HG02610 (cell line): ENCODE results near the gene TP53I11.

Experiments used
- ATAC-seq: cut with Tn5 transposase; IDR thresholded peaks from one replicate; pipeline ENCODE4 v1.9.1; 2021; ENCODE audit warnings: mild to moderate bottlenecking, moderate library complexity; ENCODE audit not compliant: unreplicated experiment

Gene TP53I11

DNA sequence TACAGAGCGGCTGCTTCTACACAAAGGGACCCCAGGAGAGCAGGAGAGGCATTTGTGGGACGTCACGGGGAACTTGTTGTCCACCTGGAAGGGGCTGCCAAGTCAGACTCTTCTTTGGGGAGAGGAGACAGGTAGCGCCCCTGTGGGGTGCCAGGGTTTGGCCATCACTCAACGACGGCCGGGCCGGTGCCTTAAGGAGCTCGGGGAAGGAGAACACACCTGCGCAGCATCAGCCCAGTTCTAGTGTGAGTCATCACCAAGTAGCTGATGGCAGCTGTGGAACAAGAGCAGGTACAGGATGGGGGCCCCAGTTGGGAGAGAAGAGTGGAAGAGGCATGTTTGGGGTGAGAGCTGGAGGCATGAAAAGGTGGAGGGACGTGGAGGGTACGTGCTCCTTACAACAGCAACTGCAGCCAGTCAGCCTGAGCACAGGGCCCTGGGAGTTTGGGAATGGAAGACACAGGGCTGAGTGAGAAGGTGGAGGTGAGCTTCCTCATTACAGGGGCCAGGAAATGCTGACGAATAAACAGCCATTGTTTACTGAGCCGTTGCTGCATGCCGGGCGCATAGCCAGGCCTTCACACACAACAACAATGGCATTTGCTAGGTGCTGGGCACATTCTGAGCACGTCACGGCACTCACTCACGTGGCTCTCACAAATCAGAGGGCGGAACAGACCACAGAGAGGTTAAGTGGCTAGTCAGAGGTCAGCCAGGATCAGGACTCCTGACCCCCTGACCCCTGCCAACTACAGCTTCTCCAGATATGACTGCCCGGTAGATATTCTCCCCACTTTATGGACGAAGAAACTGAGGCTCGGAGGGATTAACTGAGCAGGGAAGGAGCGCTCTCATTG is 29.1 kb upstream of the TP53I11 start:
- no peak for ATAC-seq

DNA sequence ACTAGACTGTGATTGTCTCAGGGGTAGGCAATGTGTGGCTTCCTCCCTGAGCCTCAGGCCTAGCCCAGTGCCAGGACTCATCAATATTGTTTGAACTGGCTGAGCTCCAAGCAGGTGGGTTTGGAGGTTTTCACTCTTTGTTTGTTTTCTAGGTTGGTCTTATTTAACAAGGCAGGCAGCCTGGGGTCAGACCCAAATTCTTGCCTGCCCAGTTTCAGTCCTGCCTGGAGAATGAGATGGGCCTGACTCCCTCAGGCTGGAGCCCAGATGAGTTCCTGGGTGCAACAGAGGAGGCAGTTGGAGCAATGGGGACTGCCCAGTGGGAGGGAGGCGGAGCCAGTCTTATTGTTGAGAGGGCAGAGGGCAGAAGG is 28.3 kb upstream of the TP53I11 start:
- no peak for ATAC-seq

GRCh38 chr11:44978274-44978960 is 27.7 kb upstream of the TP53I11 start:
- no peak for ATAC-seq

- ATAC-seq, result no peak
These were observed 26.9 kb upstream of the TP53I11 start for GRCh38 chr11:44977493-44977984.

DNA sequence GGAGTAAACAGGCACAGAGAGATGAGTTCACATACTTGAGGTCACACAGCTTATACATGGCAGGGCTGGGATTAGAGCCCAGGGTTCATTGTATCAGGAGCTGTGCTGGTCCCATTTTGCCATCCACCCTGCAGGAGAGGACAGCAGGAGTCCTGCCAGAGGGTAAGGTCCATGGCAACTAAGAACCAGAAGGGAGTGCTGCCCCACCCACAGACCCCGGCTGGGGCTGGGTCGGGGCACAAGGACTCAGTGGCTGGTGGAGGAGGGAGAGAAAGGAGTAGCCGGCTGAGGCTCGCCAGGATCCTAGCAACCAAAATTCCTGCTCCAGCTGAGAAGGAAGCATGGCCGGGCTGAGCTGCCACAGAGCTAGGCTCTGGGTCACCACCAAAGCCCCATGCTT is 25.9 kb upstream of the TP53I11 start:
- no peak for ATAC-seq

DNA sequence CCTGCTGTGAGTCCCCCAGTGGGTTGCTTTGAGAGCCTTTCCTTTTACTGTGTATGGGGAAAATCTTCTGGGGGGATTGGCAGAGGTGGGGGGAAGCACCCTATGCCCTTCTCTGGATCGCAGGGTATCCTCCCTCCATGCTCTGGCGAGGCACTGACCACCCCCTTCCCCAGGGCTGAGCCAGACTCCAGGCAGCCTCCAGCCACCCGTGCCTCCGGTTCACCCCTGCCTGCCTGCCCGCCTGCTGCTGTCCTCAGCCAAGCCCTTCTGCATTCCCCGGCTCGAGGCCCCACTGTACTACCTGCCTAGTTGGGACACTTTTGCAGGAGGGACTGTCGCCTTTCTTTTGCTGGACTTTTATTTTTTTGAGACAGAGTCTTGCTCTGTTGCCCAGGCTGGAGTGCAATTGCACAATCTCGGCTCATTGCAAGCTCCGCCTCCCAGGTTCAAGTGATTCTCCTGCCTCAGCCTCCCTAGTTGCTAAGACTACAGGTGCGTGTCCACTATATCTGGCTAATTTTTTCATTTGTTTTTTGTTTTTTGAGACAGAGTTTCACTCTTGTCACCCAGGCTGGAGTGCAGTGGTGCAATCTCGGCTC is 23.8 kb upstream of the TP53I11 start:
- ATAC-seq, result no peak

DNA sequence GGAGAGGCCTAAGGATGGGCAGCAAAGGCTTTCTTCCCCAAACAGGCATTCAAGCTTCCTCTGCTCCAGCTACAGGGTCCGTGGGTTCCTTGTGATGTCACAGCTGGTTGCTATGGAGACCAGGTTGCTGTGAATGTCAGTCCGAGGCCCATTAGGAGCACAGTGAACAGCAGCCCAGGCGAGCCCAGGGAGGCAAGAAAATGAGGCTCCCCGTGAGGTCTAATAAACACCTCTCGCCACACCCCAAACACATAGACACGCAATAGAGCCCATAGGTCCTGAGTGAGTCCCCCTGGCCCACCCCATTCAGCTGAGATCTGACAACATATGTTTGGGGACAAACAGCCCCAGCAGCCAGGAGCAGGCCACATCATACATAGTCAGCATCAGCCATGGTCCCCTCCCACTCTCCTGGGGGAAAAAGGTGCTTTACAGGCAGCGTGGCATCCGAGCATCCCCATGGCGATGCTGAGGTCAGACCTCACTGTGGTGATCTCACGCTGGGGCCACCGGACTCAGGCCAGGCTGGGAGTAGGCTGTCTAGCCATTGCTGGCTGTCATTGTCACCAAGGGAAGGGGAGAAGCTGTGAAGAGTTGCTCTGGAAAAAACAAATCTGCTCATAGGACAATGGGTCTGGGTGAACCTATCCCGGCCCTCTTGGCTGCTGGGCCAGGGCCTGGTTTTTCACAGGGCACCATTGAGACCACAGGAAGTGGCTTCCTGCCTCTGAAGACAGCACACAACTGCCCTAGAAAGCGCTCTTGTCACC is 23.1 kb upstream of the TP53I11 start:
- ATAC-seq, result no peak

DNA sequence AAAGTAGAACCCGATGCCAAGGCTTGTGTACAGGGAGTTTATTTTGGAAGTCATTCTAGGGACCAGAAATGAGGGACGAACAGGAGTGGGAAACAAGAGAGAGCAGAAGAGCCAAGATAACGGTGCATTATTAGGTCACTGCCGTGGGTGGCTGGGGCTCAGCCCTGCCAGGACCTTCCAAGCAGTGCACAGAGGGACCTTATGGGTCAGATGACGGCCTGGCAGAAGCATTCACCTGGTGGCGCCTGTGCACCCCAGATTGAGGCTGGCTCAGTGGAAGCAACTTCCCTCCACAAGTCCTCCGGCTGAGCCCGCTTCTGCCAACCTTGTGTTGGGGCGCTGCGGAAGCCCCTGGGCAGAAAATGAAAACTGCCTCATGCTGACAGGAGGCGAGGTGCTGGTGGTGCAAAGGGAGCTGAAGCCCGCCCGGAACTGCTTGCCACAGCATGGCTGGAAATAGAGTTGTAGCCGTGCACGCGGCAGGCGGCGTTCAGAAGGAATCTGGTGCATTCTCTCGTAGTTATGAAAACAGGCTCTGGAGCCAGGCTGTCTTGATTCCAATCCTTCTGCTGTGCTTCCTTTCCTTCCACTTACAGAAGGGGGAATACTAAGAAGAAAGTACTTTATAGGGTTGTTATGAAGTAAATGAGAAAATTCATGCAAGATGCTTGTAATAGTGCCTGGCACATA is 22.2 kb upstream of the TP53I11 start:
- no peak for ATAC-seq

DNA sequence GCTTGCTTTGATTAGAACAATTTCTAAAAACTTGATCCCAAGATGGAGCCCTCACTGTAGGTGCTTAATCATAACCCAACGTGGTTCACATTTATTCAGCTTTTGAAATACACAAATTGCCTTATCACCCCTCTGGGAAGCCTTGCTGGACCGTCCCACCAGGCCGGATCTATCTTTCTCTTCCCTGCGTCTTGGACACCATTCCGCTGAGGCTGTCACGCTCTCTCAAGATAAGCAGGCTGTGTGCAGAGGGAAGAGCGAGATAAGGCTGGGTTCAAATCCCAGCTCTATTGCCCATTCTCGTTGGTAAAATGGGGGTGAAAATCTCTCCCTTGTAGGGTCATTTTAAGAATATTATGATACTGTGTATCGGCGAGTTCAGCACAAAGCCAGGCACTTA is 20.5 kb upstream of the TP53I11 start:
- ATAC-seq, result no peak

GRCh38 chr11:44970293-44970692 is 19.6 kb upstream of the TP53I11 start:
- no peak for ATAC-seq

- no peak for ATAC-seq
These were observed 19.1 kb upstream of the TP53I11 start for GRCh38 chr11:44969651-44970252.

DNA sequence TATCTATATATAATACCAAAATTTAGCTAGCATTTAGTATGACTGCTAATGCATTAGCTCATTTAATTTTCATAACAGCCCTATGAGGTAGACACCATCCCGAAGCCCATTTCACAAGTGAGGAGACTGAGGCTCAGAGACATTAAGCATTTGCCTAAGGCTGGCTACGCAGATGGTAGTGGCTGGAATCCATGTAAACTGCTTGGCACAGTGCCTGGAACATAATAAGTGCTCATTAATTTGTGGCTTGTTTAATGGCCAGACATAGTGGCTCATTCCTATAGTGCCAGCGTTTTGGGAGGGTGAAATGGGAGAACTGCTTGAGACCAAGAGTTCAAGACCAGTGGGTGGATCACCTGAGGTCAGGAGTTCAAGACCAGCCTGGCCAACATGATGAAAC is 17.8 kb upstream of the TP53I11 start:
- ATAC-seq, result no peak

DNA sequence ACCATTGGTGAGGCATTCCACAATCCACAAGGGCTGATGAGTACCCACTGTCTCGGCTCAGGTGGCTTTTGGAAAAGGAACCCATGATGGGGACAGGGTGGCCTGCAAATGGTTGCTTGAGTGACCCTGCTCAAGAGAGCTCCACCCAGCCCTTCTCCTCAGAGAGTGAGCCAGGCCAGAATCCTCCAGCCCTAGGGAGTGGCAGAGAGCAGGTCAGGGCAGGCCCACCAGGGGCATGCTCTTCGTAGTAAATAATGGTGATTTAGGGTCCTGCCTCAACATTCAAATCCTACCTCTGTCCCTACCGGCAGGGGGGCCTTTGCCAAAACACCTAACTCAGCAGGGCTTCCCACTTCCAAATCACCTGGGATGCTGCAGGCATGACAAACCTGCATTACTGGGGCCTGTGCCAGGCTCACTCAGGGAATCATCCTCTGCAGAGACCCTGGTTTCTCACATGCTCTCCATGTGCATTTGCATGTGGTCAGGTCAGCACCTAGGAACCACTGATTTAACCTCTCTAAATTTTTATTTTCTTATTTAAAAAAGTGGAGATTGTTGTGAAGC is 17.3 kb upstream of the TP53I11 start:
- no peak for ATAC-seq

GRCh38 chr11:44966694-44967093 is 16.0 kb upstream of the TP53I11 start:
- no peak for ATAC-seq

GRCh38 chr11:44964526-44965209 is 14.0 kb upstream of the TP53I11 start:
- no peak for ATAC-seq

DNA sequence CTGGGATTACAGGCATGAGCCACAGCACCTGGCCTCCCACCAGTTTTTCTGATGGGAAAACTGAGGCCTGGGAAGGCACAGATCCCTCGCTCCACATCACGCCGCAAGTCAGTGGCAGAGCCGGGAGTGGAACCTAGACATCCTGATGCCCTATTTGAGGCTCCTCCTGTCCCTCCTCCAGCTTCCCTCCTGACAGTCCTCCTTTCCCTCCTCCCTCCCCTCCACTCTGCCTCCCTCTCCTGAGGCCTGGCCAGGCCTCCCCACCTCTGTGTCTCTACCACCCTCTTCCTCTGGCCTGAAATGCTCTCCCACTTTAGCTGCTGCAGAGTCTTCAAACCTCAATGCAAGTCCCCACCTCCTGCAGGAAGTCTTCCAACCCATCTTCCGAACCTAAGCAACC is 13.3 kb upstream of the TP53I11 start:
- ATAC-seq, result no peak

GRCh38 chr11:44963136-44963535 is 12.5 kb upstream of the TP53I11 start:
- ATAC-seq, result no peak

DNA sequence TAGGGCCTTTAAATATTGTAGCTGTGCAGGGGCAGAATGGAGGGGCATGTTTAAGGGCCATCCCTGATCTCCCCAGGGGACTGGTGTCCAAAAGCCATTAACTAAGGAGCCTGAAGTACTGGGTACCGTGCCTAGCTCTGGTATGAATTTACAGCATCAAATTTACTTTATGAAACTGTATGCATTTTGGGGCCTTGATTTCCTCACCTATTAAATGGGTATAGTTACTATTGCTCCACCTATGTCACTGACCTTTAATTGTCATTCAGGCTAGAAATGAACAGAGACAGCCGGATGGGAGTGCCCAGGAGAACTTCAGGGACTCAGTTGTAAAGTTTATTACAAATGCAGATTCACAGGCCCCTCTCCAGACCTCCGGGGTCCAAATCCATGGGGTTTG is 11.8 kb upstream of the TP53I11 start:
- ATAC-seq, result no peak

- ATAC-seq, result no peak
These were observed 9.6 kb upstream of the TP53I11 start for GRCh38 chr11:44960200-44960845.
